ENCODE results near the gene CRYGA. TPM values are rescaled to one million over a fixed set of nuclear protein-coding genes. Genes with fewer than 3 reads are reported as not detected.
"Not testable (repeated sequence)": the region's sequence is repeated elsewhere in the genome, so short reads cannot be mapped to it uniquely, and the experiment has no call there.

Gene CRYGA
- polyA plus RNA-seq, 3 donors, result not detected

DNA sequence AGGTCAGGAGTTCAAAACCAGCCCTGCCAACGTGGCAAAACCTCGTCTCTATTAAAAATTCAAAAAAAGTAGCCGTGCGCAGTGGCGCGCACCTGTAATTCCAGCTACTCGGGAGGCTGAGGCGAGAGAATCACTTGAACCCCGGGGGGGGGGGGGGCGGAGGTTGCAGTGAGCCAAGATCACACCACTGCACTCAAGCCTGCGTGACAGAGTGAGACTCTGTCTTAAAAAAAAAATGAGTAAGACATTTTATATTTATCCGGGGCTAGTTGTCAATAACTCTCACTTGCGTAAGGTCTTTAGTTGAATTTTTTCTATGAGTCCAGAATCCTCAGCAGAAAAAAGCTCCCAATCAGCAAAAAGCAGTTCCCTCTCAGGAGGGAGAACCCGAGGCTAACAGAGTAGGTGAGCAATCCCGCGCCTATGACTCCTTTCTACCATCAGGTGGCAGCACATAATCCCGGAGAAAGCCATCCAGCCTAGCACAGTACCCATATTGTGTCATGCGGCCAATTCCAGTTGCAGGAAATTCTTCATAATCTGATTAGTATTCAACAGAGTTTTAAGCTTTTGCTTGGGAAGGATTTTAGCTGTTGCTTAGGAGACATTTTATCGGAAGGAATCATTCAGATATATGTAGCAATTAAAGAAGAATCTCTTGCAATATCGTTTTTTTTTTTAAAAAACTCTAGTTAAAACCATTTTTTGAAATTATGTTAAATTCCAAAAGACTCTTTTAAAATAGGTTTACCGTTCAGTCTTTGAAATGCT is 11.9 kb upstream of the CRYGA start:
- 39 to 46% (median 40%) methylated on average over 20 to 21 of the region's 21 CpGs for WGBS, 3 donors
- H3K27ac ChIP-seq (ENCODE audit: low read depth, low read length), result no peak overlapping the region

DNA sequence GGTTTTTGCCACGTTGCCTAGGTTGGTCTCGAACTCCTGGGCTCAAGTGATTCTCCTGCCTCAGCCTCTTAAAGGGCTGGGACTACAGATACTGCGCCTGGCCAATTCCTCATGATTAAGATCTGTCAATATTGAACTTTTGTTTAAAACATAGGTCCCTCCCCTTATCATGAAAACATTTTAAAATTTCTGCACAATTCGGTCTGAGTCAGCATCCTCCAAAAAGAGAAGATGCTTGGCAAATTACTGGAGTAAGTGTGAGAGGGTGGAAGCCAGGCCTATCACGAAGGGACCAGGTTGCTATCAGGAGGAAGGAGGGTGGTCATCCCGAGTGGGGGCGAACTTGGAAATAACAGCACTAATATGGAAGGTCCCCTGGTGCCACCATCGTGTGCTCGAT is 10.8 kb upstream of the CRYGA start:
- no peak overlapping the region for H3K27ac ChIP-seq (ENCODE audit: low read depth, low read length)
- 79 to 88% (median 85%) methylated on average over 9 of the region's 9 CpGs for WGBS, 3 donors

DNA sequence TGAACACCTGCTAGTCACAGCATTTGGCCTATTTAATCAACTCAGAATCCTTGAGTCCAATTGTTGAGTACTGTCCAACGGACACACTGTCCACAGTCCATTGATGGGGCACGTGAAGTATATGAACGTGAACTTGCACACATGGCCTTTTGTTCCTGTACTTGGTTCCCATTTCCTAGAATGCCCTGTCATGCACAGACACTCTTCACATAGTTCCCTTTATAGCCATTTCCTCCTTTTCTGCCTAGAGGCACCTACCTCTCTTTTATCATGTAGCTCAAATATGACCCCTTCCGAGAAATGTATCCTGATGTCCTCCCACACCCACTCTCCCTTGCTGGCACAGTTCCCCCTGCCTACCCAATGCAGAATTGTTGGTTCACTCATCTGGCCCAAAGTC is 8.7 kb upstream of the CRYGA start:
- WGBS, 3 donors, result 43 to 63% (median 49%) methylated on average over 4 of the region's 4 CpGs

DNA sequence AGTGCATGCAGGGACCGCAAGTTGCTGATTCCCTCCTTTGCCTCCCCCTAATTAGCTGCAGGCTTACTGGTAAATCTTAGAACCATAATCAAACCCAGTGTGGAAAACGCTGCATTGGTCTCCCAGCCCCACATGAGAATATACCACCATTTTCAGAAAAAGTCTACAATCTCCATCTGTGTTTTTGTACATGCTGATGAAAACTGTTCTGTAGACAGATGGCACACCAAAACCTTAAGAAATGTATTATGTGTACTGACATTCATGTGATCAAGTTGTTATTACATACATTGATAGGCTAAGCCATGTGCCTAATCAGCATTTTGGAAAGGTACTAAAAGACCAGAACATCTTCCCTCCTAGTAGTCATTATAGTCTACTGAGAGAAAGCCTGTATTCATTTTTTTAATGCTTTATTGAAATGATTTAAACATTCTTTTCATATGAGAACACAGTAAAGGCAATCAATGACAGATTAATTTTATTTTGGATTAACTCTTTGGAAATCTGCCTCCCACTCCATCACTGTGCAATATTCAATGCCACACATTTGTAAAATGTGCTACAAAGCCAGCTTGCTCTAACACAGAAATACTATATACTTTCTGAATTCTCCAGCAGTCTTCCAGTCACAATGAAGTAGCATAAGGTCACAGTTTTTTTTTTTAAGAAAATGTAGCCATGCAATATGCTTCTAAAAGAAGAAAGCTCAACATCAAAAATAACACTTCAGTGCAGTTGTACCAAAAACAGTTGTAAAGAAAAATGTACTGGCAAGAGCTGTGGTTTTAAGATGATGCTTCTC is 1.8 kb upstream of the CRYGA start:
- no peak overlapping the region for H3K27ac ChIP-seq (ENCODE audit: low read depth, low read length)
- 82 to 90% (median 83%) methylated on average over 2 of the region's 2 CpGs for WGBS, 3 donors

More for the DNA sequence above, 8.7 kb upstream of the CRYGA start:
- H3K27ac ChIP-seq (ENCODE audit: low read depth, low read length), result no peak overlapping the region

DNA sequence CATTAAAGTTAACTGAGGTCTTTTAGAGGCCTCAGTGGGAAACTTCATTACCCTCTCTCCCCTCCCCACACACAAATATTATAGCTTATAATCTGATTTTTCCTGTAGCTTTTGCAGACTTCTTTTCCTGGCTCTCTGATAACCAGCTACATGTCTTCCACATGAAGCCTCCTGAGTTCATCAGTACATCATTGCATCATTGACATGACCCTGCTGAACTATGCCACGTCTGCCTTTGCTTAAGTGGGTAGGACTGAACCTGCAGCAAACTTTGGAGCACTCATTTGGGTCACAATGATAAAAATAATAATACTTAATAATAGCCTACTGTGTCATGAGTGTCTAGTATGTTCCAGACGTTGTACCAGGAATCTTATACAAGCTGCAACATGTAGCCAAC is 7.0 kb downstream of the CRYGA start:
- H3K27ac ChIP-seq (ENCODE audit: low read depth, low read length), result no peak overlapping the region
- 67 to 78% (median 73%) methylated on average over 2 of the region's 2 CpGs for WGBS, 3 donors

DNA sequence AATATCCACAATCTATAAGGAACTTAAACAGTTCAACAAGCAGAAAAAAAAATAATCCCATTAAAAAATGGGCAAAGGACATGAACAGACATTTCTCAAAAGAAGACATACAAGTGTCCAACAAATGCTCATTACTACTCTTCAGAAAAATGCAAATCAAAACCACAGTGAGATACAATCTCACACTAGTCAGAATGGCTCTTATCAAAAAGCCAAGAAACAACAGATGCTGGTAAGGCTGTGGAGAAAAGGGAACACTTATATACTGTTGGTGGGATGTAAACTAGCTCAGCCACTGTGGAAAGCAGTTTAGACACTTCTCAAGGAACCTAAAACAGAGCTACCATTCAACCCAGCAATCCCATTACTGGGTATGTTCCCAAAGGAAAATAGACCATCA is 10.2 kb downstream of the CRYGA start:
- H3K27ac ChIP-seq (ENCODE audit: low read depth, low read length), result no peak overlapping the region

DNA sequence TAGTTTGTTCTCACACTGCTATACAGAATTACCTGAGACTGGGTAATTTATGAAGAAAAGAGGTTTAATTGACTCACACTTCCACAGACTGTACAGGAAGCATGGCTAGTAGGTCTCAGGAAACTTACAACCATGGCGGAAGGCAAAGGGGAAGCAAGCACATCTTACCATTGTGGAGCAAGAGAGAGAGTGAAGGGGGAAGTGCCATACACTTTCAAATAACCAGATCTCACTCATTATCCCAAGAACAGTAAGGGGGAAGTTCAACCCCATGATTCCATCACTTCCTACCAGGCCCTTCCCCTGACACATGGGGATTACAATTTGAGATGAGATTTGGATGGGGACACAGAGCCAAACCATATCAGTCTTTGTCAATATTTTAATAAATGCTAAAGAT is 12.4 kb downstream of the CRYGA start:
- H3K27ac ChIP-seq (ENCODE audit: low read depth, low read length), result no peak overlapping the region
- 56 to 100% (median 69%) methylated on average over 1 of the region's 1 CpG for WGBS, 3 donors

DNA sequence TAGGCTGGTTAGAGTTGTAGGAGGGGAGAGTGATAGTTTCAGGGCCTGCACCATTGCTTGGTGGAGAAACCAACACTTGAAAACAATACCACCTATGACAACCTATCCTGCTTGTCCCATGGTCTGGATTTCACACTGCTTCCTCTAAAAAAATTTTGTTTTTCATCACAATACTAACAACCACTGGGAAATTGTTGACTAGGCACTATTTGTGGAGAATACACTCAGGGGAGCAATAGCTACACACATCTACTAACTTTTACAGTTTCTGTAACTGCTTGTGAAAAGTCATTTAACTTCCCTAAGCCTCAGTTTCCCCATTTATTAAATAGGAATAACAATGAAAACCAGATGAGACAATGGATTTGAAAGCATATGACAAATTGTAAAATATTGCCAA is 13.3 kb downstream of the CRYGA start:
- H3K27ac ChIP-seq (ENCODE audit: low read depth, low read length), result no peak overlapping the region

DNA sequence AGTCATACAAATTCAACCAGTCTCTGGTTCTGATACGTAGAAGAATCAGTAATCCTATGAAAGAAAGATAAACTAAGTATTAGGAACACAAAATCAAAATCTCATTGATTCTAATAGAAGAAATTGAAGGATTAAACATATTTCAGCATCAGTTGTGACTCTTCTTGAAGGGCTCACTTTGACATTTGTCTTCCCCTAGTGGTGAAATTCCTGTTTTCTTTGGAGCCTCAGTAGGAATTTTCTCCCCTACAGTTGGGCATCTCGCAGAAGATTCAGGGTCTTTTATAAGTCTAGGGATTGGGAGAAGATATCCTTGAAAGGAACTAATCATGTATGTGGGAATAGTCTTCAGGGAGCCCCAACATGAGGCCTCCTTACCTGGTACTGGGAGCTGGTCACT is 14.6 kb downstream of the CRYGA start:
- 74 to 78% (median 75%) methylated on average over 2 of the region's 2 CpGs for WGBS, 3 donors

DNA sequence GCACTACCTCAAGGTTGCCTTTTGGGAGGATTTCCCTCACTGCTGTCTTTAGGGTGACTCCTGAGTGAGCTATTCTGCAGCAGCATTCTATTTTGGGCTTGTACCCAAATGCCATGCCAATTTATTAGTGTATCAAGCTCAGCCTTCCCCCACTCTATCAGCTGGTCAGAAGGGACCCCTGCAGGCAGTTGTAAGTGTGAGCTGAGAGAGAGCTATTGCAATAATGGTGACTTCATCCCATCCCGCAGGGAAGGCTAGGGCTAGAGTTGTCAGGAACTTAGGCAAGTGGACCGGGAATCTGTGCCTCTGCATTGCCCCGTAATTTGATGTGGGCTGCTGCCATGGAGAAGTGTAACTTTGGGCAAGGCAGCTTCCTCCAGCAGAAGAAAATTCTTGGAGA is 15.6 kb downstream of the CRYGA start:
- 79 to 86% (median 80%) methylated on average over 3 of the region's 3 CpGs for WGBS, 3 donors
- no peak overlapping the region for H3K27ac ChIP-seq (ENCODE audit: low read depth, low read length)

More for the DNA sequence above, 14.6 kb downstream of the CRYGA start:
- H3K27ac ChIP-seq (ENCODE audit: low read depth, low read length), result no peak overlapping the region

DNA sequence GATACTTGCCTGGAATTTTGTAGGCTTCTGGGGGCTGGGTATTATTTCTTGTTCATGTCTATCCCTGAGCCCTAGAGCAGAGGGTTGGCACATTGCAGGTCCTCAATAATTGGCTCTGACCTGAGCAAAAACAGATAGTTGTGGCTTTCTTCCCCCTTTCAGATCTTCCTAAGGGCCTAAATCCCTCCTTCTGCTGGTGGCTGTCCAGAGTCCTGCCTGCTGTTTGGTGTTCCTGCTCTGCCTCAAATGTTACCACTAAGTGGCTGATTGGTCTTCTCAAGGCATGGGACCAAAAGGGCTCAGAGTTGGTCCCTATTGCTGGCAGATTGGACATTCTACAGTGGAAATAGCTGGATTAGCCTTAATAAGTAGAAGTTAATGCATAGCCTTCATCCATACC is 16.4 kb downstream of the CRYGA start:
- H3K27ac ChIP-seq (ENCODE audit: low read depth, low read length), result no peak overlapping the region

DNA sequence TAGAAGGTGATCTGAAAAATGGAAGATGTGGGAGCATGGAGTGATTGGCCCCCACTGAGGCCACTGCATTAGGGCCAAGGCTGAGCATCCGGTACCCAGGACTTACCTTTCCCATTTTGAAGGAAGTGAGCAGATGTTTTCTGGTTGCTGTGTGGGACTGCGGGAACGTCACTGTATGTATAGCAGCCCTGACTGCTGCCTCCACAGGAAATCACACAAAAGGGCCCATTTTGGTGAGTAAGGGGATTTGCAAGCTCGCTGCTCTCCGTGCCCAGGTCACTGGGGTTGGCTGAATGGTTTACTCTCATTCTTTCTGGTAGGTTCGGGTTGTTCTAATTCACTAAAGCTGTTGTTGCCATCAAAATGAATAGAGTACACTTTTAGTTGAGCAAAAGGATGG is 17.4 kb downstream of the CRYGA start, which contains the start of gene CRYGB:
CRYGB (minus strand) TSS at position 153 of the 400 bp plus-strand sequence; CDS start at position 115, 38 bp downstream.
- 59 to 81% (median 60%) methylated on average over 6 of the region's 6 CpGs for WGBS, 3 donors
- no peak within 1 kb of the TSS for H3K27ac ChIP-seq (ENCODE audit: low read depth, low read length)

DNA sequence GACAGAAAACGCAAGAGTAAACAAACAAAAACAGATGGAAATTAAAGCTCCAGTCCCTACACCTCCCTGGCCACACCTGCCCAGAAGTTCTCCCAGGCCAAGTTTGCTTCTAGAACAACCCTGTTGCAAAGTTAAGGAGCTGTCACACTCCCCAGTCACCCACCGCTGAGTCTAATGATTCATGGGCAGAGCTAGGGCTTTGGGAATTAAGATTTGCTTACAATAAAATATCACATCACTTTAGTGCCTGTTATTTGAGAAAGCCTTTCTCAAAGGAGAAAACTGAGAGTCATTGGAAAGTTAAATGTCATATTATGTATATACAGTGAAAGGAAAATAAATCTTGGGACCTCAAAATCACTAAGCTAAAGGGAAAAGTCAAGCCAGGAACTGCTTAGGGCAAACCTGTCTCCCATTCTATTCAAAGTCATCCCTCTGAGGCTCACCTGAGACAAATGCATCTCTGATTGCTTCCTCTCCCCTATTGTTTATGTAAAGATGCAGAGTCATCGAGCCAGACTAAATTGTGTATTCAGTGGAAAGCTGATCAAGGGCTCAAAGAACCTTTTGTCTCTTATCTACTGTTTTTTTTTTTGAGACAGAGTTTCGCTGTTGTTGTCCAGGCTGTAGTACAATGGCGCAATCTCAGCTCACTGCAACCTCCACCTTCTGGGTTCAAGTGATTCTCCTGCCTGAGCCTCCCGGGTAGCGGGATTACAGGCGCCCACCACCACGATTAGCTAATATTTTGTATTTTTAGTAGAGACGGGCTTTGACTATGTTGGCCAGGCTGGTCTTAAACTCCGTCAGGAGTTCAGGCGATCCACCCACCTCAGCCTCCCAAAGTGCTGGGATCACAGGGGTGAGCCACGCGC is 20.2 kb downstream of the CRYGA start:
- WGBS, 3 donors, result 55 to 75% (median 58%) methylated on average over 12 to 14 of the region's 14 CpGs
- H3K27ac ChIP-seq (ENCODE audit: low read depth, low read length), result no peak overlapping the region

DNA sequence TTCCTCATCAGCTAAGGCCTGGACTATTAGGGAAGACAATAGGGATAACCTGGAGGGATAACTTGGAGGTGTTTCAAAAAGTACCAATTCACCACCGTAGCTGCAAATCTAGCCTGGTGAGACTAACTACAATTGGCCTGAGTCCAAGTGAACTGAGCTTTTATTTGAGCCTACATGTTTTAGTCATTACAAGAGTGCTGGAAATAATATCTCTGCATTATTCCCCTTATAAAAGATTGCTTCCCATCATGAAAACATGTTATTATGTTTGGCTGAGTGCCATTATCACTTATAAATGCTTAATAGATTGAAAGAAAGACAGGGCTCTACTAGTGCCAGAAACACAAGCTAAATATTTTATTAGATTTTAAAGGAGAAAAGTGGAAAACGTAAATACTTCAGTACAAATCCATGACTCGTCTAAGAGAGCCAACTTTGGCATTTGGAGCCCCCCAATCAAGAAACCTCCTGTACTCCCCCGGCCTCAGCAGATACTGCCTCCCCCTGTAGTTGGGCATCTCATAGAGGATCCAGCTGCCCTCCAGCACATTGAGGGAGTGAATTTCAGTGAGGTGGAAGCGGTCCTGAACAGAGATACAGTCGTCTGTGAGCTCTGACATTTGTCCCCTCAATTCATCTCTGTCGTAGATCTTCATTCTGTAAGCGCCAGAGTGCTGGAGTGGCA is 21.0 kb downstream of the CRYGA start:
- 48 to 58% (median 50%) methylated on average over 8 of the region's 8 CpGs for WGBS, 3 donors
- no peak overlapping the region for H3K27ac ChIP-seq (ENCODE audit: low read depth, low read length)

DNA sequence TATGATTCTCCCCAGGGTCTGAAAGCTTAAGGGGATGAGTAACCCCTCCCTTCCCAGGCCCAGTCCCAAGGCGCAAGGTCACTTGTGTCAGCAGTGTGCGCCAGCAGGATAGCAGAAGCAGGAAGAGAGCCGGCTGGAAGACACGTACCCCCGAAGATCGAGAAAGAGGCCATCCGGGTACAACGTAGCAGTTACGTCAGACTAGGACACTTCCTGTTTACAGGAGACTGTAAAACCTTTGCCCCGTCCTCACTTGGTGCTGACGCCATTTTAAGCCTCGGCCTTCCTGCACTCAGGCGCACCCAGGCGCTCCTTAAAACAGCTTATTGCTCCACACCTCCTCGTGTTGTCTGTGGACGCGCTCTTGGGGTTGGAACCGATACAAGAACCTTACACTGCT is 23.9 kb downstream of the CRYGA start:
- no peak overlapping the region for H3K27ac ChIP-seq (ENCODE audit: low read depth, low read length)
- 78 to 88% (median 83%) methylated on average over 18 of the region's 18 CpGs for WGBS, 3 donors

DNA sequence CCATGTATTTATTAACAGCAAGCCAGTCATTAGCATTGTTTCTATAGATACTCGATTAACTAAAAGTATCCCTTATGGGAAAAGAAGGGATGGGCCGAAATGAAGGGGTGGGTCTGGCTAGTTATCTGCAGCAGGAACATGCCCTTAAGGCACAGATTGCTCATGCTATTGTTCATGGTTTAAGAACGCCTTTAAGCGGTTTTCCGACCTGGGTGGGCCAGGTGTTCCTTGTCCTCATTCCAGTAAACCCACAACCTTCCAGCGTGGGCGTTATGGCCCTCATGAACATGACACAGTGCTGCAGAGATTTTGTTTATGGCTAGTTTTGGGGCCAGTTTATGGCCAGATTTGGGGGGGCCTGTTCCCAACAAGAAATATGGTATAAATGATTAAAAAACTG is 25.1 kb downstream of the CRYGA start:
- WGBS, 3 donors, result 94 to 100% (median 96%) methylated on average over 7 of the region's 7 CpGs

DNA sequence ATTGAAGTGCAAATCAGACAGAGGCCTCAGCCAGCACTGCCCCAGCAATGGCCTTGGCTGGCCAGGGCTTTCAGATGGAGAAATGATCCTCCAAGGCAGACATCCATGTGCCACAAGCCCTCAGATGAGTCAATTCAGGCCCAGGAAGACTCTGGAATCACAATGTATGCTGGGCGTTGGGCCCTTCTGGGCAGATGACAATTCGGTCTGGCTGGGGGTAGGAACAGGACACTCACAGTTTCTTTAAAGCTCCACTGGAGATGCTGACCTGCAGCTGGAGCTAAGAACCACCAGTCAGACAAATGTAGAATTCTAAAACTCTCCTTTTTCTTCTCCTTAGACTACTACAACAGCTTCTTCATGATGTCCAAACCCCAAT is 26.7 kb downstream of the CRYGA start:
- 90 to 100% (median 90%) methylated on average over 2 of the region's 2 CpGs for WGBS, 3 donors
- no peak overlapping the region for H3K27ac ChIP-seq (ENCODE audit: low read depth, low read length)

More for the DNA sequence above, 25.1 kb downstream of the CRYGA start:
- not testable (repeated sequence) for H3K27ac ChIP-seq (ENCODE audit: low read depth, low read length)
